ENCODE results near the gene ABCA13.

DNA sequence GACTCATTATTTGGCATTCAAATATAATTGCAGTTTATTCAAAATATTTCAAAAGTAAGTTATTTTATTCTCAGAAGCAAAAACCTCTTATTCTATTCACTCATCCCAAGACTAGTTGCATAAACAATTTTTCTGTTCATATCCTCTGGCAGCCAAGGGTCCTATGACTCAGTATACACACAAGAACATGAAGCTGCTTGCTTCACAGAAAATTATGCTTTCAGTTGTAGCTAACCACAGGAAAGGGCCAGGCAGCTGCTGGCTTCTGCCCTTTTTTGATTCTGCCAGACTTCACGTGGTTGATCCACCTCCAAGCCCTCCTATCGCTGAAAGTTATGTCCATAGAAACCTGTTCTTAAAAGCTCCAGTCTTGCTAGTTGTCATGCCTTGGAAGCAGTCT, 108.8 kb downstream of the ABCA13 start:
- TF ChIP-seq POLR2AphosphoS5 (IDR thresholded peaks at IDR 0.05; ENCODE audit: borderline replicate concordance, low read depth, low read length), result no peak
- no peak for TF ChIP-seq EZH2 (IDR thresholded peaks at IDR 0.05)
- TF ChIP-seq FOXP2 (optimal IDR thresholded peaks at IDR 0.05; ENCODE audit: control extremely low read depth, extremely low read length, insufficient read depth), result no peak
